A673 (cell line): ENCODE measurements around the gene FRMD1. TPM values are rescaled to one million over a fixed set of nuclear protein-coding genes. Genes with fewer than 3 reads are reported as not detected.

Experiments used
- BruUV-seq: library from RNA; stranded (reverse); fragments of 400-500 nt; replicated peaks from 2 replicates; lab custom pipeline; 2021; lab: Mats Ljungman, UMichigan
- CTCF ChIA-PET: fragments of 300-600 bp; sonication (Branson Sonifier 250); formaldehyde crosslinking; loops from one replicate; lab custom pipeline; 2022; ENCODE audit warnings: antibody characterized with exemption; lab: Charles Lee
- POLR2A ChIA-PET: fragments of 300-600 bp; sonication (Branson Sonifier 250); formaldehyde crosslinking; loops from one replicate; lab custom pipeline; 2022; ENCODE audit warnings: antibody characterized with exemption; ENCODE audit not compliant: low non-redundant PET; lab: Charles Lee
- DNase-seq: peaks from one replicate; pipeline ENCODE4 v3.0.0-alpha.2; 2015; ENCODE audit warnings: low spot score
- H3K27ac ChIP-seq: fragments of 200-600 bp; sonication (generic); 2 replicates; pipeline ENCODE4 v1.5.1; 2016; ENCODE audit warnings: mixed run types, low read depth, mild to moderate bottlenecking, mixed read lengths, antibody characterized with exemption, low read length; ENCODE audit not compliant: poor library complexity, severe bottlenecking
- H3K27me3 ChIP-seq: fragments of 200-600 bp; sonication (generic); replicated peaks from 2 replicates; pipeline ENCODE4 v1.6.1; 2017; ENCODE audit warnings: mixed run types, low read depth, mild to moderate bottlenecking, mixed read lengths, antibody characterized with exemption, low read length; ENCODE audit not compliant: insufficient read depth, poor library complexity
- H3K36me3 ChIP-seq: fragments of 200-600 bp; sonication (generic); 2 replicates; pipeline ENCODE4 v1.6.1; 2016; ENCODE audit warnings: mixed run types, mild to moderate bottlenecking, mixed read lengths, antibody characterized with exemption, low read length; ENCODE audit not compliant: insufficient read depth, poor library complexity, severe bottlenecking
- H3K4me1 ChIP-seq: fragments of 200-600 bp; sonication (generic); 2 replicates; pipeline ENCODE4 v1.6.1; 2017; ENCODE audit warnings: mixed run types, mild to moderate bottlenecking, mixed read lengths, antibody characterized with exemption, low read length; ENCODE audit not compliant: insufficient read depth, poor library complexity, severe bottlenecking
- H3K4me3 ChIP-seq: fragments of 200-600 bp; sonication (generic); 2 replicates; pipeline ENCODE4 v1.5.1; 2016; ENCODE audit warnings: low read depth, mixed run types, mild to moderate bottlenecking, mixed read lengths, low read length; ENCODE audit not compliant: poor library complexity, severe bottlenecking
- H3K9me3 ChIP-seq: fragments of 200-600 bp; sonication (generic); 2 replicates; pipeline ENCODE4 v1.6.1; 2016; ENCODE audit warnings: mixed run types, low read depth, mild to moderate bottlenecking, mixed read lengths, antibody characterized with exemption, low read length; ENCODE audit not compliant: poor library complexity, severe bottlenecking
- EZH2 ChIP-seq: fragments of 200-600 bp; sonication (generic); IDR thresholded peaks from 2 replicates; pipeline ENCODE4 v1.6.1; 2017; ENCODE audit warnings: borderline replicate concordance, low read depth, mild to moderate bottlenecking, mixed read lengths, antibody characterized with exemption, low read length; ENCODE audit not compliant: poor library complexity, severe bottlenecking
- intact Hi-C: fragments of 100-400 bp; cut with micrococcal nuclease; formaldehyde crosslinking; loops from one replicate; pipeline ENCODE4 v1.10.0; 2022; ENCODE audit not compliant: unreplicated experiment
- total RNA-seq: library from RNA; stranded (reverse); gene quantifications from 2 replicates; pipeline ENCODE4 v1.2.3, GENCODE V29; 2021
- TF ChIP-seq, protein P1 (sequence below): fragments of 300-800, 200-600 bp; sonication (generic); conservative IDR thresholded peaks from 2 replicates; pipeline ENCODE4 v1.5.1; 2017; ENCODE audit warnings: low read depth, mild to moderate bottlenecking, antibody characterized with exemption, low read length, moderate library complexity, mixed read lengths

FRMD1 gene
- total RNA-seq, 1 experiment from 2014 or later, result not detected

DNA sequence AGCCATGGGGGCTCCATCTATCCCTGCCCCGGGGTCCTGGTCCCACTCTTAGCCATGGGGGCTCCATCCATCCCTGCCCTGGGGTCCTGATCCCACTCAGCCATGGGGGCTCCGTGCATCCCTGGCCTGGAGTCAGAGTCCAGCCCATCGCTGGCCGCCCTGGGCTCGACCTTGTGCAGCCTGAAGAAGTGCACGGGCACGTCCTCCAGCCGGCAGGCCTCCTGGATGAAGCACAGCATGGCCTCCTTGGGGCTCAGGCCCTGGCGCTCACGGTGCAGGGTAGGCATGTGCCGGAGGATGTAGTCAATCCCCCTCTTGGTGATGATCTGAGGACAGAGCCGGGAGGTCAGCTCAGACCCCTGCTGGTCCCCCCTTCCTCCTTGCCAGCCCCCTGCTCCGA is 15.6 kb downstream of the FRMD1 start:
- ChIA-PET CTCF (no interaction called here), POLR2A (no interaction called here)
- intact Hi-C loops, result no loop called here
- H3K4me3 ChIP-seq, result no peak overlapping the region
- TF ChIP-seq, protein P1, sequence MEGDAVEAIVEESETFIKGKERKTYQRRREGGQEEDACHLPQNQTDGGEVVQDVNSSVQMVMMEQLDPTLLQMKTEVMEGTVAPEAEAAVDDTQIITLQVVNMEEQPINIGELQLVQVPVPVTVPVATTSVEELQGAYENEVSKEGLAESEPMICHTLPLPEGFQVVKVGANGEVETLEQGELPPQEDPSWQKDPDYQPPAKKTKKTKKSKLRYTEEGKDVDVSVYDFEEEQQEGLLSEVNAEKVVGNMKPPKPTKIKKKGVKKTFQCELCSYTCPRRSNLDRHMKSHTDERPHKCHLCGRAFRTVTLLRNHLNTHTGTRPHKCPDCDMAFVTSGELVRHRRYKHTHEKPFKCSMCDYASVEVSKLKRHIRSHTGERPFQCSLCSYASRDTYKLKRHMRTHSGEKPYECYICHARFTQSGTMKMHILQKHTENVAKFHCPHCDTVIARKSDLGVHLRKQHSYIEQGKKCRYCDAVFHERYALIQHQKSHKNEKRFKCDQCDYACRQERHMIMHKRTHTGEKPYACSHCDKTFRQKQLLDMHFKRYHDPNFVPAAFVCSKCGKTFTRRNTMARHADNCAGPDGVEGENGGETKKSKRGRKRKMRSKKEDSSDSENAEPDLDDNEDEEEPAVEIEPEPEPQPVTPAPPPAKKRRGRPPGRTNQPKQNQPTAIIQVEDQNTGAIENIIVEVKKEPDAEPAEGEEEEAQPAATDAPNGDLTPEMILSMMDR, result no peak
- TF ChIP-seq EZH2, result no peak
- H3K27me3 ChIP-seq, result no peaks in the 10 kb centered on the region
- H3K27ac ChIP-seq, result no peak overlapping the region
- no TSS peak for BruUV-seq
- H3K36me3 ChIP-seq, result no peaks in the 10 kb centered on the region
- H3K9me3 ChIP-seq, result no peaks in the 10 kb centered on the region
- DNase-seq, result no peak
- H3K4me1 ChIP-seq, result no peaks in the 10 kb centered on the region

DNA sequence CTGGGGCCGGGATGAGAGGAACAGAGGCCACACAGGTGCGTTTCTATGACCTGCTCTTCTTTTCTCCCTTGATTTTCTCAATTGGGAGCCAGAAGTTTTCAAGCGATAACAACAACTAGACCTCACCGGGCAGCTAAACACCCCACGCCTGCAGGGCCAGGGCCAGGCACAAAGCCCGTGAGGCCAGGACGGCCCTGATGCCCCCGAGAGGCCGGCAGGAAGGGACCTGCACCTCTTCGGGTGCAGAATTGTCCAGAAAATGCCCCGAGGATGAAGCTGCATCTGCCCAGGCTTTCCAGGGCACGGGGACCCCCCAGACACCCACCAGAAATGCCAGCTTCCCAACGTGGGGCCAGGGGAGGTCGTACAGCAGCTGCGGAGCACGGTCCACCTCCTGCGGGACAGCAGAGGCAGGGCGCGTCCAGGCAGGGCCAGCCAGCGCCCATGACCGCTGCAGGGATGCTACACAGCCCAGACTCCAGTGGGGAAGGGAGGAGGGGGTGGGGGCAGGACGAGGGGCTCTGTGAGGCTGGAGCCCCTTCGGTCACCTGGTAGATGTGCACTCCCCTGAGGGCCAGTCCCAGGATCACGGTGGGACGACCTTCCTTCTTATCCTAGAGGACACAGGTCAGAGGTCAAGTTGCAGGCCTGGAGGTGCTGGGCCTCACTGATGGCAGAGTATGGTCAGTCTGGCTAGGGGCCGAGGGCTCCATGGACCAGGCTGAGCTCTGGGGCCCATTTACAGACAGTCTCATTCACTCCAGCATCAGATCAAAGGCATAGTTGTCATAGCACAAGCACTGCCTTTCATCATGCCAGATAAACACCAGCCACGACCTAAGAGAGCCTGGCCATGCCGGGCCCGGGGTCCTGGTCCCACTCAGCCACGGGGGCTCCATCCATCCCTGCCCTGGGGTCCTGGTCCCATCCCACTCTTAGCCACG is 16.4 kb downstream of the FRMD1 start:
- intact Hi-C loops, result no loop called here

DNA sequence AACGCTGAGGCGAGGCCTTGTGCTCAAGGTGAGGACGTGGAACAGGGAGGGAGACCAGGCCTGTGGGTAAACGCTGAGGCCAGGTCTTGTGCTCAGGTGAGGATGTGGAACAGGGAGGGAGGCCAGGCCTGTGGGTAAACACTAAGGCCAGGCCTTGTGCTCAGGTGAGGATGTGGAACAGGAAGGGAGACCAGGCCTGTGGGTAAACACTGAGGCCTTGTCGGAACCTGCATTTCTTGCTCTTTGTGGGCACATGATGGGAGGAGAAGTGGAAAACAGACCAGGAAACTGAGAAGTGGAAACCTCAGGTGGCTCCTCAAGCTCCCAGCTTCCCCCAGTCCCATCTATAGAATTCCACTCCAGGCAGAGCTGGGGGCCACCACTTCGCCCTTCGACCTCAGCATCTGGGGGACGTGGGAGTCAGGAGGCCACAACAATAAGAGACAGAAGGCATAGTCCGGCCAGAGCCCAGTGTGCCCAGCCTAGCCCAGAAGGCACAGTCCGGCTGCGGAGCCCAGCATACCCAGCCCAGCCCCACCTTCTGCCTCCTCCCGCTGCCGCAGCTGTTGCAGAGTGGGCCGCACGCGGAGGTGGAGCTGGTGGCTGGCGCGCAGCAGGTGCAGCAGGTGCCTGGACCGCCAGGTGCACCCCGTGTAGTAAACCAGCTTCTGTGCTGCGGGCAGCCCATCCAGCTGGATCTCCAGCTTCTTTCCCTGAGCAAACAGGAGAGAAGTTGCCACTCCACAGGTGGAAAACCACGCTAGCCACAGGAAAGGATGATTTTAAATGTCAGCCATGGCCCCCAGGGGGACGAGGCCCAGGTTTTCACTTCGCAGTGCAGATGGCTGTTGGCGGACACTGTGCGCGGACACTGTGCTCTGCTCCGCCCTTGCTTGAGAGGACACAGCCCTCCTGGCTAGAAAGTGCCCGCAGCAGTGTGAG is 17.5 kb downstream of the FRMD1 start:
- Histone ChIP-seq H3K36me3 (no peaks in the 10 kb centered on the region), H3K4me3 (no peak overlapping the region), H3K27me3 (no peaks in the 10 kb centered on the region), H3K27ac (no peak overlapping the region), H3K9me3 (no peaks in the 10 kb centered on the region), H3K4me1 (no peaks in the 10 kb centered on the region)
- BruUV-seq, result no TSS peak
- TF ChIP-seq, protein P1, result no peak
- no peak for TF ChIP-seq EZH2
- POLR2A ChIA-PET, result interaction anchor here (0.7 kb wide), 1 partner anchor 8 kb away, joined by 5 read pairs; no protein-coding TSS in a partner anchor
- no peak for DNase-seq
- intact Hi-C loops, result loop anchor here (2.0 kb wide), 1 partner anchor 295 kb away; no protein-coding TSS in a partner anchor
- CTCF ChIA-PET, result no interaction called here

More for the DNA sequence above, 16.4 kb downstream of the FRMD1 start:
- no TSS peak for BruUV-seq
- POLR2A ChIA-PET, result no interaction called here
- CTCF ChIA-PET, result no interaction called here
- Histone ChIP-seq H3K36me3 (no peaks in the 10 kb centered on the region), H3K27ac (no peak overlapping the region), H3K27me3 (no peaks in the 10 kb centered on the region), H3K9me3 (no peaks in the 10 kb centered on the region), H3K4me1 (no peaks in the 10 kb centered on the region), H3K4me3 (no peak overlapping the region)
- TF ChIP-seq EZH2, result no peak
- TF ChIP-seq, protein P1, result no peak
- DNase-seq, result no peak
